Right ventricle myocardium inferior (tissue), 1 donor: Measurements from ENCODE around the gene PRKAG2. TPM values are rescaled to one million over a fixed set of nuclear protein-coding genes. Genes with fewer than 3 reads are reported as not detected.
A peak's percentile ranks its signal among the peaks of the same experiment; 100 is the strongest.

Source experiments
- ATAC-seq: fragments of 200-7000 bp; cut with Tn5 transposase; one replicate; pipeline ENCODE4 v1.9.1; 2020; ENCODE audit warnings: mild to moderate bottlenecking, moderate library complexity
- DNase-seq: peaks from one replicate; pipeline ENCODE4 v3.0.0; 2021; ENCODE audit errors: missing footprints
- intact Hi-C: fragments of 100-400 bp; cut with DNase I; formaldehyde crosslinking; loops from one replicate; pipeline ENCODE4 v1.11.0; 2022
- total RNA-seq: library from RNA; stranded (reverse); fragmentation: NEBNext Ultra II Directional; extraction: Animal tissue kit (Norgen Biotek cat#: 25700); gene quantifications from one replicate; pipeline ENCODE4 v1.2.1, GENCODE V29; 2021
- donor health status: DM: no; HTN: yes; CAD: no; lungs with severe emphysema.

The PRKAG2 gene
- total RNA-seq, 1 donor from 2014 or later, result 122 TPM

DNA sequence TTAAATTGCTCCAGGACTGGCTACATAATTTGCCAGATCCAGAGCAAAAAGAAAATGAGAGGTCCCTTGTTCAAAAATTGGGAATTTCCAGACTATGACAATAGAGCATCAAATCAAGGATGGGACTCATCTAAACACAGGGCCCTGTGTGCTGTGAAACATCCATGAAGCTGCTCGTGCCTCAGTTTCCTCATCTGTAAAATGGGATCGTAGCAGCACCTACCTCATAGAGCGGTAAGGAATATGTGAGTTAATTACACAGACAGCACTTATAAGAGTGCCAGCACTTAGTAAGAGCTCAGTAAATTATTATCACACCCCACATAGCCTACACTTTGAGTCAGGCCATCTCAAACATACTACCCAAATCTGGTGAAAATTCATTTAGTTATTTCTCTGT, 221.4 kb downstream of the PRKAG2 start:
- DNase-seq, result no peak
- intact Hi-C loops, result no loop called here
- no peak for ATAC-seq

DNA sequence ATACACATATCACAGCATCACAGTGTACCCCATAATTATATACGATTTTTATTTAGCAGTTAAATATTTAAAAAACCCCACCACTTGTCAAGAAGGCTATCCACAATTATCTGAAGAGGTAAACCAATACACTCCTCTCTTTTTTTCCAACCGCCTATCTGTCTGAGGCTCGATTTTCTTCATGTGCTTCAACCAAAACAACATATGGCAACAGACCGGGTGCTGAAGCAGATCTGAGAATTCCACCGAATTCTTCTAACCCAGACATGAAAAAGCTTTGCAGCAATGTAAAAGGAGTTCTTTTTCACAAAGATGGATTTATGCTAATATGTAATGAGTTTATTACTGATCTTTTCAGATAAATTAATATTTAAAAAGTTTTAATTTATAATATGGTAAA, 224.8 kb downstream of the PRKAG2 start:
- ATAC-seq (no peak), DNase-seq (no peak)
- intact Hi-C loops, result no loop called here

DNA sequence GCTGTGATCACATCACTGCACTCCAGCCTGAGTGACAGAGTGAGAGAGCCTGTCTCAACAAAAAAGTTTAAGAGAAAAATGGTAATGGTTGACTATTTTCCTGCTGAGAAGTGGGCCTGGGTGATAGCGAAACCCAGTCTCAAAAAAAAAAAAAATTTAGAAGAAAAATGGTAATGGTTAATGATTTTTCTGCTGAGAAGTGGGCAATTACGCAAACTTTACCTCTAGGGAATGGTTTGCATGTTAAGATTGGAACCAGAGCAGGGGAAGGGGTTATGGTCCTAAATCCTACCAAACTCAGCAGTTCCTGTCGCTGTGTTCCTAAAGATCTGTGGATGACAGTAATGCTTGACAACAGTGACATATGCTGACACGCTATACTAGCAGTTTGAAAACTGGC, 226.8 kb downstream of the PRKAG2 start:
- ATAC-seq (no peak), DNase-seq (no peak)
- intact Hi-C loops, result no loop called here

DNA sequence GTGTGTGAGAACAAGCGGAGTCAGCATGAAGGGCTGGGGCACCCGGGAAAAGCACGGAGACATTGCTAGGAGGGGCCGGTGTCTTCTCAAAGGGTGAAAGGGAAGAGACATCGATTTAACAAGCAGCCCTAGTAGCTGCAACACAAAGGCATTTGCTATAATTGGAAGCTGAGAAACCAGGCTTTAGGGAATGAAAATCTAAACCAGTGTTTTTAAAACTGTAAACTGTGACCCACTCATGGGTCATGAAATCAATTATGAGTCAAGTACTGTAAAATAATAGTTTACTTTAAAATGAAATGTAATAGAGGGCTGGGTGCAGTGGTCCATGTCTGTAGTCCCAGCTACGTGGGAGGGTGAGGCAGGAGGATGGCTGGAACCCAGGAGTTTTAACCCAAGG, 228.5 kb downstream of the PRKAG2 start:
- DNase-seq, result no peak
- intact Hi-C loops, result no loop called here
- ATAC-seq, result no peak

DNA sequence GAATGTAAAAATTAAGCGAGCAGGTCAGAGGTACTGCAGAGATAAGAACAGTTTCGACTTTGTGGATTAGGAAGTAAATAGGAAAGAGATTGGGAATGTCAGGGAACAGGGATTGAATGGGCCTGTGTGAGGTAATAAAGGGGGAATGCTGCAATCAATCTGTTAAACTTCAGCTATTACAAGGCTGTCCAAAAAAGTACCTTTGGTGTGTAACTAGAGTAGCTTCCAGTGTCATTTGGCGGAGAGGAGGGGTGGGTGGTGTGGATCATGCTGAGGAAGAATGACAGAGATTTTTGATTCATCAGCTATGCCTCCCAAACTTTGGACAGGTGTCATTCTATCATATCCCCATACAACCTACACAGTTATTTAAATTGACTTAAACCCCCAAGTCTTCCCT, 229.0 kb downstream of the PRKAG2 start:
- ATAC-seq, result no peak

DNA sequence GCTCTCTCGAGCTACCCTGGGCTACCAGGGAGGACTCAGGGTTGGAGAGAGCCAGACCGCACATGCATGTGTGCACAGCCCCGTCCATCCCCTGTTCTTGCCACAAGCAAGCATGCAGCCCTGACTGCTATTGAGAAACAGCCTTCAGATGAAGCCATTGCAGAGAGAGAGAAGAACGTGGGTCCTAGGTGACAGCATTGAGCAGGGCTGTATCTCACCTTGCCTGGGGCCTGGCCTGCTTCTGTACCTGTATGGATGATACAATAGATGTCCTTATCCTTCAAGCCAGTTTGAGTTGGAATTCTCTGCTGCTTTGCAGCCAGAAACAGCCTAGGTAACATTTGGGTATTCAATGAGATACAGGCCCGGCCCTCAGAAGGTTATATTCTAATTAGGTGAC, 229.9 kb downstream of the PRKAG2 start:
- intact Hi-C loops, result no loop called here
- no peak for ATAC-seq
- DNase-seq, result no peak

More for the DNA sequence above, 229.0 kb downstream of the PRKAG2 start:
- no peak for DNase-seq
- intact Hi-C loops, result no loop called here

DNA sequence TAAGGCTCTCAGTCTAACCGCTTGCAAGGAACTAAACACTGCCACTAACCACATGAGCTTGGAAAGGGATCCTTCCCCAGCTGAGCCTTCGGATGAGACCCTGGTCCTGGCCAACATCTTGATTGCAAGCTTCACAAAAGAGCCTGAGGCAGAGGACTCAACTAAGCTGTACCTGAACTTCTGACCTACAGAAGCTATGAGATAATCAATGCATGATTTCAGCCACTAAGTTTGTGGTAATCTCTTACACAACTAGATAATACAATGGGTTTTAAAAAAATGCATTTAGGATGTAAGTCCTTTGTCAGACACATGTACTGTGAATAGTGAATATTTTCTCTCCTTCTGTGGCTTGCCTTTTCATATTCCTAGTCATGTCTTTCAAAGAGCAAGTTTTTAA, 231.6 kb downstream of the PRKAG2 start:
- DNase-seq, result no peak
- ATAC-seq, result no peak
- intact Hi-C loops, result no loop called here

DNA sequence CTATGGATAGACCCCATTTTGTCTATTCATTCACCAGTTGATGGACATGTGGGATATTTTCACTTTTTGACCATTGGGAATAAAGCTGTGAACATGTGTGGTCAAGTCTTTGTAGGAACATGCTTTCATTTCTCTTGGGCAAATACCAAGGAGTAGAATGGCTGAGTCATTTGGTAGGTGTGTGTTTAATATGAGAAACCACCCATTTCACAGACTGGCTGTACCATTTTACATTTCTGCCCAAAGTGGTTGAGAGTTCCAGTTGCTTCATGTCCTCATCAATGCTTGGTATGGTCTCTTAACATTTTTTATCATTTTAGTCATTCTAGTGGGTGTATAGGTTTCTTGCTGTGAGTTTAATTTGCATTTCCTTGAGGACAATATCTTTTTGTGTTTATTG, 232.4 kb downstream of the PRKAG2 start:
- intact Hi-C loops, result no loop called here
- ATAC-seq (no peak), DNase-seq (no peak)

DNA sequence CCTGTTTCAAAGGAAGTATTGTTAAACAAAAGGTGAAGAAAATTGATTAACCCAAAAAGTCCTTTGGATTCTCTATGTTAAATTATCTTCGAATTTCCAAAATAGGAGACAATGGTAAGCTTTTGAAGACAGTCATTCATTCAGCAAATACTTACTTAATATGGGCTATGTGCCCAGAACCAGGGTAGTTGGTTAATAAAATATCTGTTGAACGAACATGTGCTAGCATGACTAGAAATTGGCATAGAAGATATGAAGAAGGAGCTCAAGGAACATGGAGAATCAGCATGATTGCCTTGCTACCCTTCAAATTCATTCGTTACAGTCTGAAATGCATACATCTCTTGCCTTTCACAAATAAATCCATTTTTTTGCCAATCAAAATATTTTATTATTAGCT, 234.2 kb downstream of the PRKAG2 start:
- intact Hi-C loops, result no loop called here
- DNase-seq (no peak), ATAC-seq (no peak)

DNA sequence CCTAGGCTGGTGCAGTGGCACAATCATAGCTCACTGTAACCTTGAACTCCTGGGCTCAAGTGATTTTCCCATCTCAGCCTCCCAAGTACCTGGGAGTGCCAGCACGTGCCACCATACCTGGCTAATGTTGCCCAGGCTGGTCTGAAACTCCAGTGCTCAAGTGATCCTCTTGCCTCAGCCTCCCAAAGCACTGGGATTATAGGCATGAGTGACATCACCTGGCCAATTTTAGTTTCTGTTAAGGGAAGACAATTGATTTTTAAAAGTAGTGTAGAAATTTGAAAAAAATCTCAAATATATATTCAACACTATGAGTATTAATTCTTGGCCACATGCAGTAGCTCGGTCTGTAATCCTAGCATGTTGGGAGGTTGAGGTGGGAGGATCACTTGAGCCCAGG, 235.3 kb downstream of the PRKAG2 start:
- ATAC-seq, result no peak
- DNase-seq, result no peak
- intact Hi-C loops, result no loop called here

DNA sequence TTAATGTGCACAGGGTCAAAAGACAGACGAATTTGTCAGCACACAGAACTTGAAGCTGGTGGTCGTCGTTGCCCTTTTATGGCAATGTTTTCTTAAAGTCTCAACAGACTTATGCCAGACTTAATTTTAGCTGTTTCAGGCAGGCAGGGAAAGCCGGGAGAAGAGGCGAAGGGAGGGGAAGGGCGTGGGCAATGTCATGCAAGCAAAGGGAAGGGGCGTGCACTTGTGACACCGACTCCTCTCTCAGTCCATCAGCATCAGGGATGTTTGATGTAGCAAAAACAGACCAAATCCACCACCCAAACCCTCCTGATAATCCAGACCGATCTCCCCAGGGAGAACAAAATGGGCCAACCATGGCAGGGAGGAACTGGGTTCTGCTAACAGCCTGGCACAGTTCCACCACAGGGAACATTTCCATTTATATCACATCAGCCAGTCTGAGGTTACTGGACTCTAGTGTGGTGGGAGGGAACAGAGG, 239.1 kb downstream of the PRKAG2 start:
- no peak for DNase-seq
- intact Hi-C loops, result loop anchor here (10.0 kb wide), 1 partner anchor 87 kb away; no protein-coding TSS in a partner anchor
- ATAC-seq, result peak; percentile 69

DNA sequence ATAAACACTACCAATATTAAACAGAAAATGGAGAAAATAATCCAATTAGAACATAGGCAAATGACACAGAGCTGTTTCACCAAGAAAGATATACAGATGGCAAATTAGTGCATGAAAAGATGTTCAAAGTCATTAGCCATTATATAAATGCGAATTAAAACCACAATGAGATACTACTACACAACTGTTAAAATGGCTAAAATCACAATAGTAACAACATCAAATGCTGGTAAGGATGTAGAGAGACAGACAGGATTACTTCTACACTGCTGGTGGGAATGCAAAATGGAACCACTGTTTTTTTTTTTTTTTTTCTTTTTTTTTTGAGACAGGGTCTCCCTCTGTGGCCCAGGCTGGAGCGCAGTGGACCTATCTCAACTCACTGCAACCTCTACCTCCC, 242.3 kb downstream of the PRKAG2 start:
- ATAC-seq (no peak), DNase-seq (no peak)
- intact Hi-C loops, result loop anchor here (5.0 to 10.0 kb wide), 2 partner anchors 38 to 90 kb away; no protein-coding TSS in a partner anchor

DNA sequence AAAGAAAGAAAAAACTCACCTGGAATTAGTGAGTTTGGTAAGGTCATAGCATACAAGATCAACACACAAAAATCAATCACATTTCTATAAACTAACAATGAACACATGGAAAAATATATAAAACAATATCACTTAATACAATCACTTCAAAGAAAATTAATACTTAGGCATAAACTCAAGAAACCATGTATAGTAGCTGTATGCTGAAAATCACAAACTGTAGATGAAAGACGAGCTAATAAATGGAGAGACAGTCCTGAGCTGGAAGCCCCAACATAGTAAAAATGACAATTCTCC, 243.5 kb downstream of the PRKAG2 start:
- intact Hi-C loops, result loop anchor here (5.0 to 10.0 kb wide), 2 partner anchors 39 to 91 kb away; no protein-coding TSS in a partner anchor
- DNase-seq (no peak), ATAC-seq (no peak)

DNA sequence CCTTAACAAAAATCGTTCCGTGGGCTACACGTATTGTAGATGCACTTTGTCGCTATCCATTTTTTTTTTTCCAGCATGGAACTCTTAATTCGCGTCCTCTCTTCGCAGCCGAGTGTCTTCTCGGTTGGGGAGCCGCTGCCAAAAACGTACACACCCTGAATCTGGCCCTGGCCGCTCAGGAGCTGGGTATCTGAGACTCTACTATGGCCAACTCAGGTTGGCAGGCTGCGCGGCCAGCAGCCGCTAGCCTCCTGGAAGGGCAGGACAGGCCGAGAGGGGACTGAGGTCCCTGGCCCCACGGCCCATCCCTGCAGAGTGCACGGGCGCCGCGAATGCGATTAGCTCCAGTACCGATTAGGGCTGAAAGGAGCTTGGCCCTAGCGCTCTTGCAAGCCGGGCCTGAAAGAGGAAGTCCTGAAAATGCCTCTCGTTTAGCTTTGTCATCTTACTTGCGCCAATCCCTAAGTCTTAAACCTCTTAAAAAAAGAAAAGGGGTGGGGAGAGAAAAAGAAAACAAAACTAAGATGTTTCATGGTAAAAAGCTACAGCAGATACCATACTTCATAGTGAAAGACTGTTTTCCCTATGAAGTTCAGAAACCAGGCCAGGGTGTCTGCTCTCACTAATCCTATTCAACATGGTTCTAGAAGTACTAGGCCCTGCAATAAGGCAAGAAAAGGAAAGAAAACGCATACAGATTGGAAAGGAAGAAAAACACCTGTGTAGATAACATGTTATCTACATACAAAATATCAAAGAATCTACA, 244.0 kb downstream of the PRKAG2 start:
- peak; percentile 56 for ATAC-seq
- peak; percentile 84 for DNase-seq
- intact Hi-C loops, result loop anchor here (5.0 to 10.0 kb wide), 2 partner anchors 39 to 92 kb away; no protein-coding TSS in a partner anchor

DNA sequence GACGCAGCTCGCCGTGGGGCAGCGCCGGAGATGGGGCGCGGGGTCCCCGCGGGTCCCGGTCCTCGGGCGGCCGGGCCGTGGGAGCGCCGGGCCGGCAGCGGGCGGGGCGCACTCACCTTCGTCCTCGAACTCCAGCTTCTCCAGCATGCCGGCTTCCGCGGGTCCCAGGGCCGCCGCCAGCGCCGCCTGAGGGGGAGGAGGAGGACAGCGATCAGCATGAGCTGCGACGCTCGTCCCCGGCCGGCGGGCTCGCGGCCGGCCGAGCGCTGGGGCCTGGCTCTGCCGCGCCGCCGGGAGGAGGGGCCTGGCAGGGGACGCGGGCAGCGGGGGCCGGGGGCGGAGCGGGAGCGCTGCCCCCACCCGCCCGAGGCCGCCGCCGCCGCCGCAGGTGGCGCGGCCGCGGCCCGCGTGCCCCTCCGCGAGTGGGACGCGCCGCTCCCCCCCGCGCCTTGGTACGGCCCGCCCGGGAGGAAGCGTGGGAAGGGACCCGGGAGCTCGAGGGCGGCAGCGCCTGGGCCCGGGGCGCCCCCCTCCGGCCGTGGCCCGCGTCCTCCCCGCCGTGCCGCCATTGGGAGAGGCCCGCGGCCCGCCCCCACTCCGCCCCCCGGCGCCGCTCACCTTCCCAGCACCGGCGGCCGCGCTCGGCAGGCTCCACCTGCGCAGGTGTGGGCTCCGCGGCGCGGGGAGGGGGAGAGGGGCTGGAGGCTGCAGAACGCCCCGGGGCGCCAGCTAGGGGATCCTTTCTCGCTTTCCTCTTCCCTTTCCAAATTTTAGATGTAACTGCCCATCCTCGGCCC, 244.8 kb downstream of the PRKAG2 start:
- ATAC-seq, result peak; percentile 87
- DNase-seq, result peak; percentile 88
- intact Hi-C loops, result loop anchor here (5.0 to 10.0 kb wide), 2 partner anchors 40 to 93 kb away; no protein-coding TSS in a partner anchor

DNA sequence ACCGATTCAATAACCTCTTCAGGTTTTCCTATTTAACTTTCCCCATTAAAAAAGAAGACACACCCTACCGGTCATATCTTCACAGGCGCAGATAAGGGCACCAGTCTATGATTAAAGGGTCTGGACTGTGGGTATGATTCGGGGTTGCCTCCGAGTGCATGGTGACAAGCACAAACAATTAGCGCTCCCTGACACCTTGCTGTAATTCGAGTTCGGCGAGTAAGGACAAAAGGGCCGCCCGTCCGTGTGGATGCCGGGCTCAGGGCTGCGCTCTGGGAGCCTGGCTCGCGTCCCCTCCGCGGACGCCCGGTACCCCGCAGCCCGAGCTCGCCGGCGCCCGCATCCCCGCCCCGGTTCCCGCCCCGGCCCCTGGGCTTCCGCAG, 245.4 kb downstream of the PRKAG2 start:
- ATAC-seq (no peak), DNase-seq (no peak)
- intact Hi-C loops, result loop anchor here (5.0 to 10.0 kb wide), 2 partner anchors 41 to 93 kb away; no protein-coding TSS in a partner anchor

DNA sequence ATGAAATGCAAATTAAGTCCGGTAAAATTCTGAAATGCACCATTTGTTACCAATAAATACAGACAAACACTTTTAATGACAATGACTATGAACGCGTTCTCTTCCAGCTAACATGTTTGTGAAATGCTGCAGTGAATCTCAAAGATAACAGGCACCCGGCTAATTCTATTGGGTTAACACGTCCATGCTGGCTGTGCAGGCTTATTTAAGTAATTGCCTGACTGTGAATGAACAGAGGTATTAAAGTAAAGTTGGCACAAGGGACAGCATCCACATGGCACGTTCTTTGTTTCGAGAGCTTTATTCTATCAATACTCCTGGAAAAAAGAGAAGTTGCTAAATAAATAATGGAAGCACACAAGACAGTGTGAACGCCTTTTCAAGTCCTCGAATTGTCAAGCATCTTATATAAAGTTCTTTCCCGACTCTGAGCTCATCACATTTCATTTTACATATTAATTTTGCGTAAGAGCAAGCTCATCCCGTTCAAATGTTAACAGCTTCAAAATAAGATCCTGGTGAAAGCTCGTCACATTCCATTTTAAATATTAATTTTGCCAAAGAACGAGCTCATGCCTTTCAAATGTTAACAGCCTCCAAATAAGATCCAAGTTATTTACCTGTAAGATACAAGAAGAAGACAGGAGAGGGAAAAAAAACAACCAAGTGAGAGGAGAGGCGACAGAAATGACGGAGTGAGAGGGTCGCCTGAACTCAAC, 245.9 kb downstream of the PRKAG2 start:
- intact Hi-C loops, result loop anchor here (5.0 to 10.0 kb wide), 2 partner anchors 41 to 94 kb away; no protein-coding TSS in a partner anchor
- ATAC-seq, result no peak
- DNase-seq, result no peak

DNA sequence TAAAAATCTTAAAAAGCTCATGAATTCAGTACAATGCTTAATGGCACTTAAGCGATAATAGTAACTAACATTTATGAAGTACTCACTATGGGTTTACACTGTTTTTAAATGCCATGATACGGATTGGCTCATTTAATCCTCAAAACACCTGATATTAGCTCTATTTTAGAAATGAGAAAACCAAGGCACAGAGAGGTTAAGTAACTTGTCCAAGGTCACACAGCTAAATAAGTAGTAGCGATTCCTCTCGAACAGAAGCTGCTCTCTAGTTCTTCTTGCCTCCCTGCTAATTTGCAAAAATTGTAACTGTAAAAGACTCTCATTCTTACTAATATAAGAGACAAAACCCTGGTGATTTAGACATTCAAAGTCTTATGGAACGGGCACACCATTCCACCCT, 246.6 kb downstream of the PRKAG2 start:
- intact Hi-C loops, result loop anchor here (5.0 to 10.0 kb wide), 2 partner anchors 42 to 94 kb away; no protein-coding TSS in a partner anchor
- DNase-seq, result no peak
- no peak for ATAC-seq

DNA sequence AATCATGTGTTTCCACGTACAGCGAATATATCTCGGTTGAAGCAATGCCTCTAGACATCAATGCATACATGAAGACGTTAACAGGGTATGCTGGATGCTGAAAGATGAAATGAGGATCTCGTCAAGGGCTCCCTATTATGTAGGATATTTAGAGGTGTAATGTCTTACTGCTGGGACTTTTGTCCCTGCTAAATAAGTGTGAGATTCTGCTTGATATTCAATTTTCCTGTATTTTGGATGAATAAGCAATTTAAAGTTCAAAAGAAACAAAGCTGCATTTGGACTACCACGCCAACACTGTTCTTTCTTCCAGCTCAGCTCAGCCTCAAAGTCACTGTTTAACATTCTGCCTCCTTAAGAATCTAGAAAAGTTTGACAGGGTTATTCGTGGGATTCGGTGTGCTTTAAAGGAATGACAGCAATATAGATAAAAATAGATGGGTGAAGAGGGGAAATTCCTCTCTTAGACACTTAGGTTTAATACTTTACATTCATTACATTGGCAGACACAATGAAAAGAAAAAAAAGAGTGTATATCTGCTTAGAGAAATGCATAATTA, 247.1 kb downstream of the PRKAG2 start:
- intact Hi-C loops, result loop anchor here (5.0 to 10.0 kb wide), 4 partner anchors 43 to 128 kb away; no protein-coding TSS in a partner anchor
- DNase-seq (no peak), ATAC-seq (no peak)
